BJ (cell line): Measurements from ENCODE around the gene SAT2. TPM values are rescaled to one million over a fixed set of nuclear protein-coding genes. Genes with fewer than 3 reads are reported as not detected.

Experiments used
- CTCF ChIA-PET: fragments of 350-600 bp; formaldehyde crosslinking; extraction: SDS; loops from one replicate; lab custom pipeline; 2021; ENCODE audit warnings: antibody characterized with exemption, inconsistent platforms; lab: Yijun Ruan, JAX
- POLR2A ChIA-PET: fragments of 300-600 bp; sonication (Branson Sonifier 250); formaldehyde crosslinking; extraction: SDS; loops from one replicate; lab custom pipeline; 2021; ENCODE audit warnings: antibody characterized with exemption; lab: Charles Lee
- DNase-seq: peaks from one replicate; pipeline ENCODE4 v3.0.0-alpha.2; 2011; ENCODE audit warnings: low read depth
- H3K27me3 ChIP-seq: 2 replicates; pipeline ENCODE4 v1.6.0; 2011; ENCODE audit warnings: low read length; ENCODE audit not compliant: control insufficient read depth, insufficient read depth
- H3K36me3 ChIP-seq: 2 replicates; pipeline ENCODE4 v1.5.1; 2011; ENCODE audit warnings: low read length; ENCODE audit not compliant: control insufficient read depth, insufficient read depth
- H3K4me3 ChIP-seq: 2 replicates; pipeline ENCODE4 v1.5.1; 2011; ENCODE audit warnings: low read depth, mild to moderate bottlenecking, control low read depth, low read length
- CTCF ChIP-seq: IDR thresholded peaks from 2 replicates; pipeline ENCODE4 v1.5.1; 2011; ENCODE audit warnings: low read depth, mild to moderate bottlenecking, control low read depth, inconsistent platforms, low read length, moderate library complexity; ENCODE audit not compliant: insufficient read depth
- polyA plus RNA-seq: library from polyadenylated mRNA; depleted of rRNA; stranded (reverse); fragments of >200 nt; gene quantifications from 2 replicates; pipeline ENCODE4 v1.2.3, GENCODE V29; 2011

The SAT2 gene
- polyA plus RNA-seq, 1 experiment = 33.9 TPM

- DNase-seq = no peak
- no peak for TF ChIP-seq CTCF
- Histone ChIP-seq H3K4me3 (no peak overlapping the region), H3K27me3 (peaks cover 45% of the 10 kb centered on the region), H3K36me3 (no peaks in the 10 kb centered on the region)
- POLR2A ChIA-PET = no interaction called here
- CTCF ChIA-PET = interaction anchor here (0.7 to 2.5 kb wide), 4 partner anchors 16 to 20 kb away, joined by 3 to 26 read pairs (median 5); no protein-coding TSS in a partner anchor
Measured at GRCh38 chr17:7652388-7653356, 25.1 kb upstream of the SAT2 start.

- POLR2A ChIA-PET = no interaction called here
- no peak overlapping the region for H3K4me3 ChIP-seq
- DNase-seq = no peak
- H3K27me3 ChIP-seq = peaks cover 45% of the 10 kb centered on the region
- no peaks in the 10 kb centered on the region for H3K36me3 ChIP-seq
- no peak for TF ChIP-seq CTCF
- CTCF ChIA-PET = interaction anchor here (1.0 to 2.5 kb wide), 4 partner anchors 10 to 36 kb away, joined by 5 to 26 read pairs (median 5); partner anchors contain the start of gene TP53
Measured at GRCh38 chr17:7651665-7652387, 24.2 kb upstream of the SAT2 start.

GRCh38 chr17:7651097-7651664, 23.6 kb upstream of the SAT2 start:
- Histone ChIP-seq H3K4me3 (peak overlapping the region; percentile 31; the same call in 1 of the 2 replicates), H3K27me3 (peaks cover 45% of the 10 kb centered on the region), H3K36me3 (no peaks in the 10 kb centered on the region)
- TF ChIP-seq CTCF = no peak
- CTCF ChIA-PET = interaction anchor here (1.0 to 2.5 kb wide), 4 partner anchors 10 to 36 kb away, joined by 5 to 26 read pairs (median 5); partner anchors contain the start of gene TP53
- POLR2A ChIA-PET = no interaction called here
- no peak for DNase-seq

- no peak for TF ChIP-seq CTCF
- DNase-seq = no peak
- CTCF ChIA-PET = interaction anchor here (0.7 to 2.5 kb wide), 4 partner anchors 9 to 37 kb away, joined by 3 to 26 read pairs (median 5); partner anchors contain the start of gene TP53
- POLR2A ChIA-PET = interaction anchor here (0.6 kb wide), 1 partner anchor 165 kb away, joined by 9 read pairs; no protein-coding TSS in a partner anchor
- no peaks in the 10 kb centered on the region for H3K36me3 ChIP-seq
- H3K4me3 ChIP-seq = peak within 1 kb of the TSS; percentile 31
- peaks cover 45% of the 10 kb centered on the region for H3K27me3 ChIP-seq
Measured at GRCh38 chr17:7650509-7651096, 23.0 kb upstream of the SAT2 start, which contains the start of gene ATP1B2. Gene ATP1B2 (plus strand): TSS chr17:7650926. CDS start chr17:7651519, 593 bp downstream.
